Lower leg skin (tissue), 3 donors: Measurements from ENCODE around the gene SNAPIN.

Experiments
- CTCF ChIP-seq, 3 donors: fragments of 450-650 bp; IDR thresholded peaks; one replicate each; pipeline ENCODE4 v1.5.1; 2016; ENCODE audit warnings: antibody characterized with exemption in 3 of 3, mild to moderate bottlenecking in 3 of 3, moderate library complexity in 2 of 3
- POLR2A ChIP-seq, 2 donors: fragments of 450-650 bp; IDR thresholded peaks; one replicate each; pipeline ENCODE4 v1.6.1; 2016 to 2017; ENCODE audit warnings: antibody characterized with exemption in 2 of 2, mild to moderate bottlenecking in 1 of 2, moderate library complexity in 1 of 2

- TF ChIP-seq CTCF (IDR thresholded peaks at IDR 0.05) (no peak), POLR2A (IDR thresholded peaks at IDR 0.05) (no peak)
Measured at GRCh38 chr1:153670257-153670858, 11.9 kb downstream of the SNAPIN start.
